ENCODE measurements around the gene IPCEF1.

- TF ChIP-seq POLR2A (IDR thresholded peaks at IDR 0.05; ENCODE audit: low read depth, low read length) (no peak), POLR2AphosphoS5 (IDR thresholded peaks at IDR 0.05; ENCODE audit: low read depth, low read length) (no peak), TAF1 (IDR thresholded peaks at IDR 0.05; ENCODE audit: borderline replicate concordance, low read depth, low read length) (no peak)
Measured at GRCh38 chr6:154316131-154316530, 40.5 kb downstream of the IPCEF1 start.
